ENCODE data around the gene MAPK14.

Gene MAPK14

DNA sequence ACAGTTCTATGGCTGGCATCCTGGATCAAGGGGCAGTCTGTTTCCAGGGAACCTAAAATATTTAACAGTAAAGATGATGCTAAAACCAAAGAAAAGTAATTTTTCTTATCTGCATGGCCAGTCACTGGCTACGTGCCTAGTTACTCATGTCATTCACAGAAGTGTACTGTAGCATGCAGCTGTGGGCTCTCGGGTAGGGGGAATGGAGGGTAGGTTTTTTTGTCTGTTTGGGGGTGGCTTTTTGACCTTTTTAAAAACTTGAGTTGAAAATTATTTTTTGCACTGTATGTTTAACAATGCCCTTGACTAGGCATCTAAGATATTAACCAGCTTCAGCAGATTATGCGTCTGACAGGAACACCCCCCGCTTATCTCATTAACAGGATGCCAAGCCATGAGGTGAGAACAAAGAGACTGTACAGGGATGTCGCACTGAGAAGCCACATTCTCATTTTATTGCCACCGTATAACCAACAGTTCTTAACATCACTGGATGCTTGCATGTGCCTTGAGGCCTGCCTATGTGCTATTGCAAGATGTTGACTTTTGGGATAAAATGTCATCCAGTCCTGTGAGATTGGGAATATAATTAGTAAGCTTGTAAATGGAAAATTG, 72.4 kb downstream of the MAPK14 start:
- no peak for DNase-seq (ENCODE audit: low read depth, low spot score)

DNA sequence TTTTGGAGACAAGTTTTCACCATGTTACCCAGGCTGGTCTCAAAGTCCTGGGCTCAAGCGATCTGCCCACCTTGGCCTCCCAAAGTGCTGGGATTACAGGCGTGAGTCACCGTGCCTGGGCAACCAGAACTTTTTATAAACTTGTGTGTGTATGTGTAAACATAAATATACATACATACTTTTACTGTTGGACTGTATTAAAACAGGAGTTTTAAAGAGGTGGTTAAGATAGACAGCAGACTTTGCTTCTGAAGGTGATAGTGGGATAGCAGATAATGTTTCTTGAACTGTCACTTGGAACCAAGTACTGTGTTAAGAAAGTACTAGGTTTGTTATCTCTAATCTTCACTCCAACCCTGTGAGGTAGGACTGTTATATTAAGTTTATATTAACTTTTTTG, 74.1 kb downstream of the MAPK14 start:
- no peak for DNase-seq (ENCODE audit: low read depth, low spot score)

DNA sequence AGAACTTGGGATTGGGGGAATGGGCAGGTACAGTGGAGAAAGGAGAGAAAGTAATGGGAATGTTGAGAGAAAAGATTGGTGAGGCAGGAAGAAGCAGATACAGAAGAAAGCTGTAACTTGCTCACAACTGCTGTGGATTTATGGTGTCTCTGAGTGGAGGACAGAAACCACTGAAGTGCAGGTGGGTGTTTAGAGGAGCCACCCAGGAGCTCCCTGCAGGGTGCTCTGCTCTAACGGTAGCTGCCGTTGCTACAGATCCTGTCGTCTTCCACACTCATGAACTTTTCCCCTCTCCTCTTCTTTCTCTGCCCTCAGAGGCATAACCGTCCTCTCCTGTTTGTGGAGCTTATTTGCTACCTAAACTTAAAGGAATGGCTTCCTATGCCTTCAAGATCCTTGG, 75.2 kb downstream of the MAPK14 start:
- no peak for DNase-seq (ENCODE audit: low read depth, low spot score)

DNA sequence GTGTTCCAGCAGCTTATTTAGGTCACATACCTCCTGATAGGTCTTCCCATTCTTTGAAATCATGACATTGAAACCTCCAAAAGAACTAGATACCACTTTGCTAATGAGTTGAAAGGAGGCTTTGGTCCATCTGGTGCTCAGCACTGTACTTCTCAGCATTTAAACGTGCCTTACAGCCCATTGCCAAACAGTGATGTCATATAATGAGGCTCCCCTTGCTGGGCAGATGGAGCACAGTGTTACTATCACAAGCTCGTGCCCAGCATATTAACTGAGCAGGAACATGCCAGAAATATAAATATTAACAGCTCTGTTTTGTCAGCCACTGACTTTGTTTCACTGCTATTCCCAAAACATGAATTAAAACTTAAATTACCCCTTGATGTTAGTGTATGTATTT, 77.2 kb downstream of the MAPK14 start:
- no peak for DNase-seq (ENCODE audit: low read depth, low spot score)

DNA sequence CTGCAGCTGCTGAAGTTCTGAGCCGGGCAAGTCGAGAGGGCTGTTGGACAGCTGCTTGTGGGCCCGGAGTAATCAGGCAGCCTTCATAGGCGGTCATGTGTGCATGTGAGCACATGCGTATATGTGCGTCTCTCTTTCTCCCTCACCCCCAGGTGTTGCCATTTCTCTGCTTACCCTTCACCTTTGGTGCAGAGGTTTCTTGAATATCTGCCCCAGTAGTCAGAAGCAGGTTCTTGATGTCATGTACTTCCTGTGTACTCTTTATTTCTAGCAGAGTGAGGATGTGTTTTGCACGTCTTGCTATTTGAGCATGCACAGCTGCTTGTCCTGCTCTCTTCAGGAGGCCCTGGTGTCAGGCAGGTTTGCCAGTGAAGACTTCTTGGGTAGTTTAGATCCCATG, 81.5 kb downstream of the MAPK14 start:
- no peak for DNase-seq (ENCODE audit: low read depth, low spot score)

DNA sequence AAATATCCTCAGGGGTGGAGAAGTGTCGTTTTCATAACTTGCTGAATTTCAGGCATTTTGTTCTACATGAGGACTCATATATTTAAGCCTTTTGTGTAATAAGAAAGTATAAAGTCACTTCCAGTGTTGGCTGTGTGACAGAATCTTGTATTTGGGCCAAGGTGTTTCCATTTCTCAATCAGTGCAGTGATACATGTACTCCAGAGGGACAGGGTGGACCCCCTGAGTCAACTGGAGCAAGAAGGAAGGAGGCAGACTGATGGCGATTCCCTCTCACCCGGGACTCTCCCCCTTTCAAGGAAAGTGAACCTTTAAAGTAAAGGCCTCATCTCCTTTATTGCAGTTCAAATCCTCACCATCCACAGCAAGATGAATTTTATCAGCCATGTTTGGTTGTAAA, 82.4 kb downstream of the MAPK14 start:
- no peak for DNase-seq (ENCODE audit: low read depth, low spot score)

DNA sequence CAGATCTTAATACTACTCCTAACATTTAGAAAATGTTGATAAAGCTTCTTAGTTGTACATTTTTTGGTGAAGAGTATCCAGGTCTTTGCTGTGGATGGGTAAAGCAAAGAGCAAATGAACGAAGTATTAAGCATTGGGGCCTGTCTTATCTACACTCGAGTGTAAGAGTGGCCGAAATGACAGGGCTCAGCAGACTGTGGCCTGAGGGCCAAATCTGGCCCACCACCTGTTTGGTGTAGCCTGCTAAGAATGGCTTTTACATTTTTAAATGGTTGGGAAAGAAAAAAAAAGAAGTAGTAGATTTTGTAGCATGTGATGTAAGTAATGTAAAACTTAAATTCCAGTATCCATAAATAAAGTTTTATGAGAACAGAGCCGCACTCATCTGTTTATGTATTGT, 83.3 kb downstream of the MAPK14 start:
- no peak for DNase-seq (ENCODE audit: low read depth, low spot score)

DNA sequence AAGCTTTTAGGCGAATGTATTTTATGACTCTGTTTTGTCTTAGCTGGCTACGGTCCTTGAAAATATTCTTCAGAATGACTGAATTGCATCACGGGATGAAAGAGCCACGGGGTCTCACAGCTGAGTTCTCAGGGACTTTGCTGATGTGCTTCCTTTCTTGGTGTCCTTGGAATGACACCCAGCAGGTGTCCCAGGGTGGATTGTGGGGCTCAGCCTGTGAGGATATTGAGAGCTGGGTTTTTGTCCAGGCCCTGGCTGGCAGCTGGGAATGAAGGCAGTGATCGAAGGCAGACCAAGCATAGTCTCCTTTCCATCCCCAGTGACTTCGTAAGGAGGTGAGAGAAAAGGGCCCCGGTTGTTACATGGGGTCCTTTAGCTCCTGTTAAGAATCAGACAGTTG, 83.9 kb downstream of the MAPK14 start:
- DNase-seq (ENCODE audit: low read depth, low spot score) = no peak

DNA sequence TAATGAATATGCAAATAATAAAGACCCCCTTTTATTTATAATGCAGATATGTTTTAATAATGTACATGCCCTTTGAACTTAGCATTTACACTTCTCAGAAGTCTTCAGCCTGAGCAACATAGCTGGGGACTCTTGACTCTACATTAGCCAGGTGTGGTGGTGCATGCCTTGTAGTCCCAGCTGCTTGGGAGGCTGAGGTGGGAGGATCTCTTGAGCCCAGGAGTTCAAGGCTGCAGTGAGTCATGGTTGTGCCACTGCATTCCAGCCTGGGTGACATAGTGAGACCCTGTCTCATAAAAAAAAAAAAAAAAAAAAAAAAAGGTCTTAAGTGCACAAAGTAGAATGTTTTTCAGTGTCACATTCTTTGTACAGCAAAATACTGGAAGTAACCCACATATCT, 85.4 kb downstream of the MAPK14 start:
- DNase-seq (ENCODE audit: low read depth, low spot score) = no peak

DNA sequence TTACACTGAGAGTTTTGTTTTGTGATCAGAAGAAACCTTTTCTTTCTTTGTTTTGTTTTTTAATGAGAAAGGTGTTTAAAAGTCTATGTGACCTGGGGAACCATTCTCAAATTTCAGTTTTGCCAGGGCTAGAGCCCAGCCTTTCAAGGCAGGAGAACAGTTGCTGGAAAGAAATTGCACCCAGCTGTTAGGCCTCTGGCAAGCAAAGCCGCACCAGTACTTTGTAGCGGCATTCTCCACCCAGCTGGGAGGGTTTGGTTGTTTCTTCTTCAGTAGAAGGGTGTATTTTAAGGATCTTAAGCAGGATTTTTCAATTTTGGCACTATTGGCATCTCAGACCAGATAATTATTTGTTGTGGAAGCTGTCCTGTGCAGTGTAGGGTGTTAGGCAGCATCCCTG, 86.1 kb downstream of the MAPK14 start:
- no peak for DNase-seq (ENCODE audit: low read depth, low spot score)

DNA sequence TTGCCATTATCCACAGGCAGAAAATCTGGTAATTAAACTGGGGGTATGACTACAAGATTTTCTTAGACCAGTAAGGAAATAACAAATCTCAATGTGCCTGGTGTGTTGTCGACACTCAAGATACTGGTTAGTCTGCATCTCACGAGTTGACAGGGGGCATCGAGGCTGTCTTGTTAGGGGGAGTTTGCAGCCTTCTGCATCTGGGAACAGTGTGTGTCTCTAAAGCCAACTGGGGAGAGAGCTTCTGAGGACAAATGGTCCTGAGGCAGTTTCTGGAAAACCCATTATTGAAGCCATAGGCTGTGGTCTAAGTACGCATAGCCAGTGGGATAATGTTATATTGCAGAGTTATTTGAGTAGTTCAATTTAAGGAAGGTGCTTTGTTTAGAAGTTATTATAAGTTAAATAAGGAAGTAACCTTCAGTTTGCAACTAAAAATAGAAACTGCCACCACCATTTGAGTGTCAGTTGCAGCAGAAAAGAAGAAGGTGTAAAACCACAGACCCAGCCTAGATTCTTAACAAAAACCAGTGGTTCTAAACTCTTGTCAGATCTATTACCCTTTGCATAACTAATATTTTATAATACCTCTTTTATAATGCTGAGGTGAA, 87.3 kb downstream of the MAPK14 start:
- no peak for DNase-seq (ENCODE audit: low read depth, low spot score)

DNA sequence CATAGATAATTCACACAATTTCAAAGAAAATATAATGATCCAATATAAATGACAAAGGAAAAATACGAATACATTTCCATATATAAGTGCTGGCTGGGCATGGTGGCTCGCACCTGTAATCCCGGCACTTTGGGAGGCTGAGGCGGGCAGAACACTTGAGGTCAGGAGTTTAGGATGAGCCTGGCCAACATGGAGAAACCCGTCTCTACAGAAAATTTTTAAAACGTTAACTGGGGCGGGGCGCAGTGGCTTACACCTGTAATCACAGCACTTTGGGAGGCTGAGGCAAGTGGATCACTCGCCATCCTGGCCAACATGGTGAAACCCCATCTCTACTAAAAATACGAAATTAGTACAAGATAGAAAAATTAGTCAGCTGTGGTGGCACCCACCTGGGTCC, 87.8 kb downstream of the MAPK14 start:
- DNase-seq (ENCODE audit: low read depth, low spot score) = no peak

DNA sequence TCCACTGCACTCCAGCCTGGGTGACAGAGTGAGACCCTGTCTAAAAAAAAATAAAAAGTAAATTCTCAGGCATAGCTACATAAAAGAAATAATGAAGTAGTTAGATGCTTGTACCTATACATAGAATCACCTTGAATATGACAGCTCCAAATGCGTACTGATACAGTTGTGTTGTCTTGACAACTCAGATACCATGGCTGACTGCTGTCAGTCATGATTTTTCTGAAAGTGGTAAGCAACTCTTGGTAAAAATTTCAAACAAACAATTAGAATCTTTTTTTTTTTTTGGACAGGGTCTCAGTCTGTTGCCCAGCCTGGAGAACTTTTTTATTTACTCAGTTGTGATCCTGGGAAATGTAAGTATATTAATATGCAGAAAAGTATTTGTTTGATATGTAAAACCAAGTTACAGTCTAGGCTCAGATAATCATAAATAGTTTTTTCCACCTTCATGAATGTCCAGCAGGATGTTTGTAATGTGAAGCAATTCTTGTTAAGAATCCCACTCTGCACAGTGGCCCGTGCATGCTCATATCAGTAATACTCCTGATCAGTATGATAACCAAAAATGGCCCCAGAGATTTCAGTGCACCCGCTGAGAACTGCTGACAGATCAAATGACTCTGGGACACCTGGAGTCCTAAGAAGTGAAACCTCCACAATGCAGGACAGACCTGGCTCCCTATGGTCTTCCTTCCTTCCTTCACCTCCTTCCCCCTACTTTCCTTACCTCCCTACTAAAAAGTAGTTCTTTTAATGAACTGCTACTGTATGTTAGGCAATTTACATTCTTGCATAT, 88.7 kb downstream of the MAPK14 start:
- no peak for DNase-seq (ENCODE audit: low read depth, low spot score)

DNA sequence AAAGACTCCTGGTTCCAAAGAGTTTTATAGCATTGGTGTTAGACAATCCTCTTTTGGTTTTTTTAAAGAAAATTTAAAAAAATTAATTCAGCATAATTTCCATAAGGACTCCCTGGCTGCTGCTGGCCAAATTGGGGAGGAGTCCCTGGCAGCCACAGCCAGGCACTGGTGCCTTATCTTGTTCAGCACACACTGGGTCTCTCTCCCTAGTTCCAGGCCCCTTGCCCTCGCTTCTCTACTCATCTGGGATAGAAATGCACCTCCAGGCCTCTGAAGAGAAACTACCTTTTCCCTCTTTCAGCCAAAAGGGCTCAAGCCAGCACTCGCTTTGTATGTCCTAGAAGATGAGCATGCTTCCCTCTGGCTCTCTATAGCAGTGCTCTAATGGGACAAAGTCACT, 89.3 kb downstream of the MAPK14 start:
- no peak for DNase-seq (ENCODE audit: low read depth, low spot score)

DNA sequence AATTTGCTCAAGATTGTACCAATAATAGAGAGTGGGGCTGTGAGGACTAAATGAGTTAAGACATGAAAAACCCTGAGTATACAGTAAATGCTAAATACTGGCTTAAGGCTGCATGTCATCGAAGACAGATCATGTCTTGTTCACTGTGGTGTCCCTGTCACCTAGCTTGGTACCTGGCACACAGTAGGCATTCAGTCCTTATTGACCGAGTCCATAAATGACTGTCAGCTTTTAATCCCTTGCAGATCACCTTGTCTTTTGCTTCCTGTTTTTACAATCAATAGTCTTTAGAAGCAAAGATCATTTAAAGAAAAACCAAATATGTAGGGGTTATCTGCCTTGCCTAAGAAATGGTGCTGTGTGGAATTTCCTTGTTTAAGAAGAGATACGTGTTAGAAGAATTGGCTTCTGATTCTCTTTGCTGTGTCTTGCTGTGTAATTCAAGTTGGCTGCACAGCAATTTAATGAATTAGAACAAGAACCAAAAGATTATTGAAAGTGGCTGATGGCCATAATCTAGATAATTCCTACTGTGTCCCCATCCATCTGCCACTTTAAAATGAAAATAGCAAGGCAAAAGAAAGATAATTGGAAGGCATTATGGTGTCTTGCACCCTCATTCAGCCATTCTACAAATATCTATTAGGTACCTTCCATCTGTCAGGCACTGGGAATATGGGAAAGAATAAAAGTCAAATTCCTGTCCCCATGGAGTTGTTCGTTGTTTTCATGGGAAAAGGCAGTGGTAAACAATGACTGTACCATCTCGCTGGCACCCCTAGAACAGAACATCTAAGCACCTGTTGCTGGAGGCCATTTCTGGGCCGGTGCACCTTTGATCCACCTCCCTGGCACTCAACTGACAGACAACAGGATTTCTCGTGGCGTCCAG, 90.3 kb downstream of the MAPK14 start:
- DNase-seq (ENCODE audit: low read depth, low spot score) = no peak

DNA sequence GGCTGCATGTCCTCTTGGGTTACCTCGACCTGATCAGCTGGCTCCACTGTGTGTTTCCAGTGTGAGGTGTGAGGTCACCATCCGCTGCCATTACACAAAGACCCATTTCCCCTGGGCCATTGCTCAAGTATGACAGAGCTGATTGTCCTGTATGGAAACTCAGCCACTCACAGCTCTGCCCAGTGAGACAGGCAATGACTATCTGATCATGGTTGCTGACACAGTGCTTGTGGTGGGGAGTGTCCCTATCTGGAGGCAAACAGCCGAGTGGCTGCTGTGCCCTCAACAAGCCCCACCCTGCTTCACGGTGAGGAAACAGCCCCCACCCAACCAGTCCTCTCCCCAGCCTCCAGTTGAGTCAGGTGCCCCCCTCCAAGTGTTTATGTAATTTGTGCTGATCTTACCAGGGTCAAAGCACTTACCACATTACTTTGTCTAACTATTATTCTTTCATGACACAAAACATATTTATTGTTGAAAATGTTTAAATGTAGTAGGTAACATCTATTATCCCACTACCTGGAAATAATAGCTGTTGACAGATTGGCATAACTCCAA, 91.0 kb downstream of the MAPK14 start:
- DNase-seq (ENCODE audit: low read depth, low spot score) = no peak

DNA sequence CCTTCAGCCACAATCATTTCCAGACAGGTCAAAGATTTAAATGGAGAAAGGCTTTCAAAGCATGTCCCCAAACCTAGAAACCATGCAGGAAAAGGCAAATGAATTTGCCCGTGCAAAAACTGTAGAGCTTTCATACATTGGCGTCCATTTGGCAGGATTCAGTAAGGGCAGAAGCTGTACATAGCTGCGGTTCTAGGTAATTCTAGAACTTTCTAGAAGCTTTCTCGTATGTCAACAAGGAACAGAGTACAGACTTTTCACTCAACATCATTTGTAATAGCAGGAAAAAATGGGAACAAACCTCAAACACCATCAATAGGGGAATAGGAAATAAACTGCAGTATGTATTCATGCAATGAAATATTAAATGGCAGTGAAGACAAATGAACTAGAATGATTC, 91.6 kb downstream of the MAPK14 start:
- DNase-seq (ENCODE audit: low read depth, low spot score) = no peak

DNA sequence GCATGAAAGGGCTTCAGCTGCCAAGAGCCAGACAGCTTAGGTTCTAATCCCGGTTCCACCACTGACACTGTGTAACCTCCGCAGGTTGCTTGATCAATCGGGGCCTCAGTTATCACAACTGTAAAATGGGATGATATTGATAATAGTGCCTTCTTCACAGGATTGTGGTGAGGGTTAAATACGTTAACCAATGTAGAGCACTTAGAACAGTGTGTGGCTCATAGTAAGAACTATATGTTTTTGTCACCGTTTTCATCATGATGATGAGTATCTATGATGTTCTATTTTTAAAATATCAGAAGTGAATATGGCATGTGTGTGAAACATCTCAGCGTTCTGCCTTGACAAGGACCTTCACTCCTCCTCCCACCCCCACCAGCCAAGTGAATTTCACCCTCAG, 92.4 kb downstream of the MAPK14 start:
- no peak for DNase-seq (ENCODE audit: low read depth, low spot score)

DNA sequence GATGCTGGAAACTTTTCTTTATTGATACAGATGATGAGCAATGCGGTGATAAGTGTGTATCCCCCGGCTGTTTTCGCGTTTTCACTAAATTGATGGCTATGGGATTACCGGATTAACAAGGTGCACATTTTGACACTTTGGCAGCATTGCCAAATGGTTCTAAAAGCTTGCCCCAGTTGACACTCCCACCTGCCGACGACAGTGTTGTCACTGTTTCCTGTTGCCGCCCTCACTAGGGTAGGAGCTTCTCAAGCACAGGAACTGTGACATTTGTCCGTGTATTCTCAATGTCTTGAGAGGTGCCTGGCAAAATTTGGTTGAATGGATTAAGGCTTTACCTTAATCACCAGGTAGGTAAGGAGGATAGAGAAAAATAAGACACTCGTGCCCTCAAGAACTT, 92.9 kb downstream of the MAPK14 start:
- no peak for DNase-seq (ENCODE audit: low read depth, low spot score)

DNA sequence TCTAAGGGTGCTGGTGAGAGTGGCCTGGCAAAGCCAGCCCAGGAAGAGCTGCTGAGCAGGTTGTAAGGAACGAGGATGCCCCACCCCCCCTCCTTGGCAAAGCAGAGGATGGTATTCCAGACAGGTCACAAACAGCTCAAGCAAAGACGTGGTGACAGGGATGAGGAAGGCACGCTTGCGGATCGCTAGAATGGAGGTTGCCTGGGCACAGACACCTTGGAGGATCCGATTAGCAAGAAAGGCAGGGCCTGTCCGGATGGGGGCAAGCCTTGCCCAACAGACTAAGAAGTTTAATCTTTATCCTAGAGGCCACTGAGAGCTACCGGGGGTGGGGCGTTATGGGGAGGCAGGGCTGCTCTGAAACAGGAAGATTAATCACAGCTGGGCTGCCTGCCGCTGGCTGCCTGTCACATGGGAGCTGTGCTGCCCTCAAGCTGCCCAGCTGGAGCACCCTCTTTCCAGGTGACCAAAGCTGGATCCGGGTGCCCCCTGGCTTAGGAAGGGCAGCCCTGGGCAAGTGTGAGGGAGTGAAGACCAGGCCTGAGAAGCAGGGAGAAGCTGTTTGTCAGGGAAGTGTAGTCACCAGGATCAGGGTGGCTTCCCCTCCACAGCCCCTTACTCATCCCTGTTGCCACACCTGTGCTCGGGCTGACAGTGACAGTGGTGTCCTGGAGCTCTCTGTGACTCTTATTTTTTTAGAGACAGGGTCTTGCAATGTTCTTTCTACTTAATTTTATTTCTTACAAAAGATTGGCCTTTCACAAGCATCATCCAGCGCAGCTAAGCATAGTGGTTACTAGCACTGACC, 93.6 kb downstream of the MAPK14 start:
- no peak for DNase-seq (ENCODE audit: low read depth, low spot score)

Data from brain pericyte (primary cell).